GM21723 (cell line): Measurements from ENCODE around the gene FOXS1.
"Not testable (repeated sequence)": the region's sequence is repeated elsewhere in the genome, so short reads cannot be mapped to it uniquely, and the experiment has no call there.

Experiments used
- ATAC-seq: cut with Tn5 transposase; IDR thresholded peaks from one replicate; pipeline ENCODE4 v1.9.1; 2021; ENCODE audit warnings: mild to moderate bottlenecking, moderate library complexity; ENCODE audit not compliant: unreplicated experiment

FOXS1 gene

GRCh38 chr20:31840906-31841816 is 4.2 kb downstream of the FOXS1 start:
- no peak for ATAC-seq

GRCh38 chr20:31839782-31840487 is 5.5 kb downstream of the FOXS1 start:
- no peak for ATAC-seq

GRCh38 chr20:31838646-31839292 is 6.6 kb downstream of the FOXS1 start:
- no peak for ATAC-seq

- no peak for ATAC-seq
Observed at GRCh38 chr20:31837896-31838397, 7.5 kb downstream of the FOXS1 start.

DNA sequence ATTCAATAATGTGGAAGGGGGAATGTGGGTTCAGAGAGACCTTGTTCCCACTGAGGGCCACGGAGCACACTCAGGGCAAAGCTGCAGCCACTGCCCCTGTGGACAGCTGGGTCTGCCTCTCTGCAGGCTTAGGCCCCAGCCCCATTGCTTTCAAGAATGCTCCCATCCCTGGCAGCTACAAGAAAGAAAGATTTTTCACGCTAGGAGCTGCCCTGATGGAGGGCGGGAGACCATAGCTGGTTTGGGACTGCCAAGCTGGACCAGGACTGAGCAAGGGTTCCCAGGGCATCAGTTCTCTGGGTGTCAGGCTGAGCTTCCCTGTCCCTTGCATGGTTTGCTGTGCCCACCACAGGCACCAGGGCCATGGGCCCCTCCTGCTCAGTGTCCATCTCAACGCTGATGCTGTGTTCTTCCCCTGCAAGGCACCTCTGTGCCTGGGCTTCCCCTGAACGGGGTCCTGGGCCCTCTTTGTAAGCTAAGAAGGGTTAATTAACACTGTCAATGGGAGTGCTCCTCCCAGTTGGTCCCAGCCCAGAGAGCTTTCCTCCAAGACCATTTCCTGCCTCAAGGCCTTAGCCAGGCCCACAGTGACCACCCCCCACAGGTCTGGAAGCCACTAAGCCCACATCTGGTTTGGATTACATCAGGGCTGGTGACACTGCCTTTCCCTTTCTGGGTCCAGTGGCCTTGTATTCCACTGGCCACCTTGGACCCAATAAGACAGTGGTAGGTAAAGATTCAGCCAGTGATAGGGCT is 8.4 kb downstream of the FOXS1 start:
- ATAC-seq = no peak

DNA sequence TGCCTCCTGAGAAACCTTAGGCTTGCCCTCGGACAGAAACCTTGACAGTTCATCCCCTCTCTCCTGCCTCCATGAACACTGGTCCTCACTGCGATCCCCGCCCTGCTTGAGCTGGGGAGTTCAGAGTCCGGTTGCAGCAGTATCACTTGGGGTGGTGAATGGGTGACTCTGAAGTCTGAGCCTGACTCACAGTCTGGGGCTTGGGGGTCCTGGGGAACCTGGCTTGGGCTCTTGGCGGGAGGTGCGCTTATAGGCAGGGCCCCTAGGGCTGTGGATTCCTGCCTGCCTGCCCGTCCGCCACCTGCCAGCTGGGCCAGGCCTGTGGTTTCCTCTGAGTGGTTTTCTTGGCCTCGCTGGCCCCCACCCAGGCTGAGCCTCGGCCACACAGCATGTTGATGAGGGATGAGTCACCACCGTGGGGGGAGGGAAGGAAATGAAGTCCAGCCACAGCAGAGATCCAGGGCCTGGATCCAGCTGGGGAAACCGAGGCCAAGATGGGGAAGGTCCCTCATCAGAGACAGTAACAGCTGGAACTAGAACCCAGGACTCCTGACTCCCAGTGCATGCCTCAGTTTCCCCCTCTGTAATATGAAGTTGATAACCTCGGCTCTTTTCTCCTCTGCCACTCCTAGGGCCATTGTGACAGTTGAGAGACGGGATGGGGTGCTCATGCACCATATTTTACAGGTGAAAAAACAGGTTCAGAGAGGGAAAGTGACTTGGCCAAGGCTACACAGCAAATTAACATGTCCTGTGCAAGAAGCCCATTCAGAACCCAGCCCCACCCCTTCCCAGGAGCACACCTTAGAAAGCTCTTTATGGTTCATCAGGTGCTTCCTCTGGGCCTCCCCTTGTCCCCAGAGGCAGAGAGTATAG is 9.2 kb downstream of the FOXS1 start:
- ATAC-seq = peak; percentile 70

GRCh38 chr20:31835554-31835953 is 9.8 kb downstream of the FOXS1 start:
- no peak for ATAC-seq

DNA sequence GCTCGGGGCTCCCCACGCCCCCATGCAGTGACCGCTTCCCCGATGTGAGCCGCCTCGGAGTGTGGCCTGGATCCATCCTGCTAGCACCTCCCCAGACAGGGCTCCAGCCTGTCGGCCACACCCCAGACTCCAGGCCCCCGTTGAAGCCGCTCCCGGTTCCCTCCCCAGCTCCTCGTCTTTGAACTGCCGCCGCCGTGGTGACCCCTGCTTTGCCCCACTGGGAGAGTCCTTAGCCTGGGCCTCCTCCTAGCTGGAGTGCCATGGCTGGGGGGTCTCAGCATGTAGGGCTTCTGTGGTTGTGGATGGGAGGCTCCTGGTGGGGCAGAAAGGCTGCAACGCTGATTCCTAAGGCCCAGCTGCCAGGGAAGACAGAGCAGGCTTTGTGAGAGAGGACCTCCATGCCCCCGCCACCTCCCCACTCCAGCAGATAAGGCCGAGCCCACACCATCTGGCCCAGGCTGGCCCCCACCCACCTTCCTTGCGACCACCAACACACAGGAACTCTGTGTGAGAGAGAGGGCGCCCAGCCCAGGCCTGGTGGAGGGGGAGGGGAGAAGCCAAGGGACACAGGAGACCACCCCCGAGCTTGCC is 11.4 kb downstream of the FOXS1 start:
- ATAC-seq = no peak

GRCh38 chr20:31833130-31833930 is 12.1 kb downstream of the FOXS1 start:
- ATAC-seq = no peak

DNA sequence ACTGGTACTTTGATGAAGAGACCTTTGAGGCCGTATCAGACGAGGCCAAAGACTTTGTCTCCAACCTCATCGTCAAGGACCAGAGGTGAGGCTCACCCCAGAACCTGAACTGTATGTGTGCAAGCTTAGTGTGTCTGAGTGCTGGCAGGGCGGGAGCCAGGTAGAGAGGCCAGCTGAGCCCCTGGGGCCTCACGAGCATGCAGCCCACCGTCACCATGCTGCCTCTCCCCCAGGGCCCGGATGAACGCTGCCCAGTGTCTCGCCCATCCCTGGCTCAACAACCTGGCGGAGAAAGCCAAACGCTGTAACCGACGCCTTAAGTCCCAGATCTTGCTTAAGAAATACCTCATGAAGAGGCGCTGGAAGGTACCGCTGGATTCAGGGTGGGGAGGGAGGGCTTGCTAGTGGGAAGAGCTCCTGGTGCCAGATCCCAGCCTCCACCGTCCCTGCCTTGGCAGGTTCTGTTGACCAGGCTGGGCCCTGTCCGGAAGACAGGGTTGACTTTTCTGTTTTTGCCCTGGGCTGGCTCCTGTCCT is 13.6 kb downstream of the FOXS1 start:
- no peak for ATAC-seq

- ATAC-seq = no peak
Observed at GRCh38 chr20:31831211-31831610, 14.2 kb downstream of the FOXS1 start.

- ATAC-seq = no peak
Observed at GRCh38 chr20:31830406-31830981, 14.9 kb downstream of the FOXS1 start.

GRCh38 chr20:31829731-31830130 is 15.7 kb downstream of the FOXS1 start:
- ATAC-seq = no peak

- ATAC-seq = not testable (repeated sequence)
Observed at GRCh38 chr20:31828016-31828415, 17.4 kb downstream of the FOXS1 start.

DNA sequence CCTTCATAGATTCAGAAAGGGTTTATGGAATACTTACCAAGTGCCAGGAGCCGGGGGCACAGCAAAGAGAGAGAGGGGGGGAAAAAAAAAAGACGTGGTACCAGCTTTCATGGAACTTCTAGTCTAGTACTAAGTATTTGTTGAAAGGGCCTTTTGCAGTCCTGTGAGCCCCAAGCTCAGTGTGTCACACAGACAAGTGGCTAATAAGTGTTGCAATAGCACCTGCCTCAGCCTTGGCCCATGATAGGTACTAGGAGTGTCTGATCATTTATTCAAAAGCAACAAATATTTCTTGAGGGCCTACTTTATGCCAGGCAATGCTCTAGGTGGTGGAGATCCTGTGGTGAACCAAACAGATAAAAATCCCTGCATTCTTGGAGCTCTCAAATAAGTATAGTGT is 18.3 kb downstream of the FOXS1 start:
- ATAC-seq = no peak

DNA sequence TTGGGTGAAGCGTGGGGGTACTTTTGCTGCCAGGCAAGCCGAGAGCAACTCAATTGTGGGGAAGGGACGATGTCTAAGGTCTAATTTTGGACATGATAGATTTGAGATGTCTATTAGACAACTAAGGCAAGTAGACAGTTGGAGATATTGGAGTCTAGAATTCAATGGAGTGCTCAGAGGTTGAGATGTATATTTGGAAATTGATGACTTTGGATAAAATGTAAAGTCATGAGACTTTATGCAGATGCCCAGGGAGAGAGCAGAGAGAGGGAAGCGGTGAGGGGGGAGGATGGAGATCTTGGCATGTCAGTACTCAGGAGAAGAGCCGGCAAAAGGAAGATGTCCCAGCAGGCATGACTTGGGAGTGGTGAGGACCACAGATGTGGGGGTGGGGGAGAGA is 19.3 kb downstream of the FOXS1 start:
- ATAC-seq = no peak

DNA sequence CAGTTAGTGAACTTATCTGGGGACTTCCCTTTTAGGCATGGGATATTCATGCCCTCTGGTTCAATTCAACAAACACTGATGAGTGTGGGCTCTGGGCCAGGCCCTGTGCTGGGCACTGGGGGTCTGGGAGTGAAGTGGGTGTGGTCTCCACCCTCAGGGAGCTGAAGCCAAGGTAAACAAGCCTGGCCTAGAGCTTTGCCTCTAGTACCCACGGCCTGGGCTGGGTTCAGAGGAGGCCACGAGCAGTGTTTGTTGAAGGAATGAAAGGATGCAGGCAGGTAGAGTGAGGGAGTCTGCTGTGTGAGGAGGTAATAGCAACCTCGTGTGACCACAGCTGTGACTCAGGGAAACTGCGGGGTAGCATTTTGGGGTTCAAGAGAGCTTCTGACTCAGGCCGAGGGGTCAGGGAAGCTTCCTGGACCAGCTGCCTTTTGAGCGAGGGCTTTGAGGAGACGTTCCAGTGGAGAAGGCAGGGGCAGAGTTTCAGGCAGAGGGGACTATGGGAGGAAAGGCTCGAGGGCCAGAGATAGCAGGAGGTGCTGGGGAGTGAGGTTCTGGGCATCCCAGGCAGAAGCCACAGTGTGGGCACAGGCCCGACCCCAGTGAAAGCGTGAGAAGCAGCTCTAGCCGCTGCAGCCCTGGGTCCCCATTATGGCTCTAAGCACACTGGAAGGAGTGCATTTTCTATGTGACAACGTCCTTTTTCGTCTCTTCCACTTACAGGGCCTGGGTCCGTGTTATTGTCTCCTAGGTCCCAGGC is 20.7 kb downstream of the FOXS1 start:
- no peak for ATAC-seq
